GM19351 (cell line): ENCODE results near the gene INSYN2B.
"Not testable (repeated sequence)": the region's sequence is repeated elsewhere in the genome, so short reads cannot be mapped to it uniquely, and the experiment has no call there.

Experiments
- ATAC-seq: cut with Tn5 transposase; IDR thresholded peaks from one replicate; pipeline ENCODE4 v1.9.1; 2021; ENCODE audit warnings: mild to moderate bottlenecking, moderate library complexity; ENCODE audit not compliant: unreplicated experiment

INSYN2B gene

GRCh38 chr5:169973056-169973455 lies 7.2 kb downstream of the INSYN2B start:
- ATAC-seq, result no peak

GRCh38 chr5:169971780-169972179 lies 8.5 kb downstream of the INSYN2B start:
- ATAC-seq, result no peak

GRCh38 chr5:169970911-169971765 lies 9.2 kb downstream of the INSYN2B start:
- no peak for ATAC-seq

GRCh38 chr5:169970339-169970738 lies 10.0 kb downstream of the INSYN2B start:
- ATAC-seq, result peak; percentile 59

GRCh38 chr5:169964246-169964645 lies 16.0 kb downstream of the INSYN2B start:
- ATAC-seq, result no peak

- ATAC-seq, result no peak
Observed at GRCh38 chr5:169960659-169961058, 19.6 kb downstream of the INSYN2B start.

- ATAC-seq, result no peak
Observed at GRCh38 chr5:169958278-169958677, 22.0 kb downstream of the INSYN2B start.

GRCh38 chr5:169956756-169957155 lies 23.5 kb downstream of the INSYN2B start:
- ATAC-seq, result no peak

- no peak for ATAC-seq
Observed at GRCh38 chr5:169956126-169956525, 24.2 kb downstream of the INSYN2B start.

GRCh38 chr5:169954786-169955185 lies 25.5 kb downstream of the INSYN2B start:
- ATAC-seq, result no peak

- not testable (repeated sequence) for ATAC-seq
Observed at GRCh38 chr5:169953196-169953595, 27.1 kb downstream of the INSYN2B start.

GRCh38 chr5:169950333-169950732 lies 30.0 kb downstream of the INSYN2B start:
- peak; percentile 52 for ATAC-seq

GRCh38 chr5:169946743-169947295 lies 33.5 kb downstream of the INSYN2B start:
- no peak for ATAC-seq

- ATAC-seq, result no peak
Observed at GRCh38 chr5:169945831-169946261, 34.4 kb downstream of the INSYN2B start.

- peak; percentile 69 for ATAC-seq
Observed at GRCh38 chr5:169944922-169945680, 35.2 kb downstream of the INSYN2B start.

GRCh38 chr5:169944115-169944514 lies 36.2 kb downstream of the INSYN2B start:
- no peak for ATAC-seq

- ATAC-seq, result no peak
Observed at GRCh38 chr5:169943026-169943425, 37.3 kb downstream of the INSYN2B start.

- ATAC-seq, result no peak
Observed at GRCh38 chr5:169942181-169942580, 38.1 kb downstream of the INSYN2B start.

- no peak for ATAC-seq
Observed at GRCh38 chr5:169941542-169941941, 38.8 kb downstream of the INSYN2B start.

- no peak for ATAC-seq
Observed at GRCh38 chr5:169939731-169940130, 40.6 kb downstream of the INSYN2B start.

GRCh38 chr5:169938439-169938838 lies 41.9 kb downstream of the INSYN2B start:
- no peak for ATAC-seq

- no peak for ATAC-seq
Observed at GRCh38 chr5:169935762-169936161, 44.5 kb downstream of the INSYN2B start.
